Lung (tissue), 12 donors: Measurements from ENCODE around the gene ZNF618. TPM values are rescaled to one million over a fixed set of nuclear protein-coding genes. Genes with fewer than 3 reads are reported as not detected.

ENCODE experiments used
- ATAC-seq: fragments of 200-7000 bp; cut with Tn5 transposase; one replicate; pipeline ENCODE4 v1.9.1; 2020; ENCODE audit warnings: moderate number of reproducible peaks; ENCODE audit not compliant: insufficient read depth, low FRiP score
- DNase-seq, 3 donors: peaks; one replicate each; pipeline ENCODE4 v3.0.0-alpha.2; 2013 to 2017
- H3K27ac ChIP-seq, 2 donors: one replicate each; pipeline ENCODE4 v1.5.1; 2013; ENCODE audit warnings: mild to moderate bottlenecking in 2 of 2, moderate library complexity in 2 of 2, control low read depth in 1 of 2, inconsistent platforms in 1 of 2, low read depth in 1 of 2, low read length in 1 of 2
- H3K27me3 ChIP-seq, 3 donors: one replicate each; pipeline ENCODE4 v1.5.1; 2013; ENCODE audit warnings: low read length in 2 of 3; ENCODE audit not compliant: control insufficient read depth in 3 of 3, insufficient read depth in 3 of 3
- H3K36me3 ChIP-seq, 4 donors: one replicate each; pipeline ENCODE4 v1.5.1; 2013; ENCODE audit warnings: low read length in 4 of 4, mild to moderate bottlenecking in 1 of 4, moderate library complexity in 1 of 4; ENCODE audit not compliant: control insufficient read depth in 4 of 4, insufficient read depth in 4 of 4
- H3K4me1 ChIP-seq, 5 donors: one replicate each; pipeline ENCODE4 v1.5.1; 2013; ENCODE audit warnings: low read length in 5 of 5, mild to moderate bottlenecking in 2 of 5, moderate library complexity in 1 of 5; ENCODE audit not compliant: control insufficient read depth in 5 of 5, insufficient read depth in 5 of 5
- H3K4me3 ChIP-seq: one replicate; pipeline ENCODE4 v1.5.1; 2013; ENCODE audit warnings: mild to moderate bottlenecking, control low read depth, moderate library complexity
- H3K9ac ChIP-seq, 2 donors: one replicate each; pipeline ENCODE4 v1.5.1; 2013; ENCODE audit warnings: low read length in 2 of 2, control low read depth in 1 of 2; ENCODE audit not compliant: insufficient read depth in 1 of 2
- H3K9me3 ChIP-seq, 4 donors: one replicate each; pipeline ENCODE4 v1.5.1; 2013; ENCODE audit warnings: low read length in 3 of 4, mild to moderate bottlenecking in 1 of 4, moderate library complexity in 1 of 4; ENCODE audit not compliant: control insufficient read depth in 4 of 4, insufficient read depth in 3 of 4
- CTCF ChIP-seq: IDR thresholded peaks from 2 replicates; pipeline ENCODE4 v1.5.1; 2012; ENCODE audit warnings: mild to moderate bottlenecking; ENCODE audit errors: control extremely low read depth, extremely low read depth
- WGBS, 2 donors: extraction: QIAGEN DNeasy Blood & Tissue Kit; methylation state at CpG; one replicate each; pipeline ENCODE4 v1.1.7; 2013; 5-methylcytosine and 5-hydroxymethylcytosine counted together
- polyA plus RNA-seq, 2 donors: library from polyadenylated mRNA; stranded (reverse); fragments of 200-250 nt; gene quantifications; one replicate each; pipeline ENCODE4 v1.2.1, GENCODE V29; 2013
- total RNA-seq, 2 donors: library from RNA; depleted of rRNA in 1 of 2; stranded (reverse); fragments of >200 nt in 1 of 2; gene quantifications; one replicate each; pipeline ENCODE4 v1.2.1, GENCODE V29; 2014 to 2021
- donor health status: control.
- donor health status: control.
- donor health status: Bipolar disorder and iron deficiency.
- donor health status: healthy.
- donor health status: DM: yes; HTN: yes; CAD: no.

The ZNF618 gene
- total and polyA plus RNA-seq, 4 donors: 1.6 to 16.3 (median 6.0) TPM

- no peaks in the 10 kb centered on the region for H3K4me1 ChIP-seq
- peaks cover 0 to 54% (median 41%) of the 10 kb centered on the region in 4 donors for H3K36me3 ChIP-seq
- no peak overlapping the region for H3K4me3 ChIP-seq
- TF ChIP-seq CTCF: no peak
- ATAC-seq: no peak
- H3K9ac ChIP-seq: no peak overlapping the region
- no peak overlapping the region for H3K27ac ChIP-seq
- 95 to 97% methylated on average over 40 of the region's 40 CpGs for WGBS, 2 donors
- DNase-seq: no peak
- no peaks in the 10 kb centered on the region for H3K9me3 ChIP-seq
- H3K27me3 ChIP-seq: no peaks in the 10 kb centered on the region
Observed at GRCh38 chr9:114049441-114050225, 173.5 kb downstream of the ZNF618 start.

GRCh38 chr9:114050226-114050568, 174.1 kb downstream of the ZNF618 start:
- no peak for TF ChIP-seq CTCF
- Histone ChIP-seq H3K4me3 (no peak overlapping the region), H3K27ac (no peak overlapping the region), H3K27me3 (no peaks in the 10 kb centered on the region), H3K9ac (no peak overlapping the region), H3K36me3 (peaks cover 0 to 54% (median 40%) of the 10 kb centered on the region in 4 donors), H3K9me3 (no peaks in the 10 kb centered on the region), H3K4me1 (no peaks in the 10 kb centered on the region)
- DNase-seq (no peak), ATAC-seq (no peak)
- whole genome bisulfite sequencing, 2 donors: 89 to 90% methylated on average over 11 of the region's 11 CpGs

- no peaks in the 10 kb centered on the region for H3K9me3 ChIP-seq
- H3K4me1 ChIP-seq: no peaks in the 10 kb centered on the region
- no peak overlapping the region for H3K9ac ChIP-seq
- ATAC-seq (no peak), DNase-seq (no peak)
- H3K4me3 ChIP-seq: no peak overlapping the region
- H3K27me3 ChIP-seq: no peaks in the 10 kb centered on the region
- no peak for TF ChIP-seq CTCF
- 89 to 90% methylated on average over 6 of the region's 6 CpGs for WGBS, 2 donors
- H3K27ac ChIP-seq: no peak overlapping the region
- H3K36me3 ChIP-seq: peaks cover 0 to 52% (median 38%) of the 10 kb centered on the region in 4 donors
Observed at GRCh38 chr9:114050646-114051045, 174.5 kb downstream of the ZNF618 start.
